Glutamatergic neuron (in vitro differentiated cells): Measurements from ENCODE around the gene TAF8. TPM values are rescaled to one million over a fixed set of nuclear protein-coding genes. Genes with fewer than 3 reads are reported as not detected.

Experiments used
- DNase-seq: peaks from one replicate; pipeline ENCODE4 v3.0.0; 2022
- H3K27ac Mint-ChIP-seq: one replicate; pipeline ENCODE4 v1.8.0; 2020; ENCODE audit warnings: mild to moderate bottlenecking, mixed read lengths, inconsistent platforms; ENCODE audit not compliant: unreplicated experiment
- H3K27me3 Mint-ChIP-seq: one replicate; pipeline ENCODE4 v1.8.0; 2020; ENCODE audit warnings: mild to moderate bottlenecking, moderate library complexity, mixed read lengths, inconsistent platforms; ENCODE audit not compliant: unreplicated experiment
- H3K36me3 Mint-ChIP-seq: one replicate; pipeline ENCODE4 v1.8.0; 2020; ENCODE audit warnings: mild to moderate bottlenecking, mixed read lengths, inconsistent platforms; ENCODE audit not compliant: unreplicated experiment
- H3K4me1 Mint-ChIP-seq: one replicate; pipeline ENCODE4 v1.8.0; 2020; ENCODE audit warnings: mild to moderate bottlenecking, low read depth, mixed read lengths, inconsistent platforms; ENCODE audit not compliant: unreplicated experiment
- H3K4me3 Mint-ChIP-seq: one replicate; pipeline ENCODE4 v1.8.0; 2020; ENCODE audit warnings: mild to moderate bottlenecking, mixed read lengths, inconsistent platforms; ENCODE audit not compliant: unreplicated experiment
- H3K9me3 Mint-ChIP-seq: one replicate; pipeline ENCODE4 v1.8.0; 2020; ENCODE audit warnings: mild to moderate bottlenecking, moderate library complexity, mixed read lengths, inconsistent platforms; ENCODE audit not compliant: unreplicated experiment
- total RNA-seq: library from RNA; stranded (reverse); fragmentation: NEBNext Ultra II Directional; extraction: Animal tissue kit (Norgen Biotek cat#: 25700); gene quantifications from one replicate; pipeline ENCODE4 v1.2.1, GENCODE V29; 2021; ENCODE audit not compliant: unreplicated experiment
- TF ChIP-seq, protein P1 (sequence below): fragments of 200-600 bp; sonication (generic); IDR thresholded peaks from one replicate; pipeline ENCODE4 v1.5.0; 2021; ENCODE audit not compliant: partially characterized antibody, unreplicated experiment

Gene TAF8
- total RNA-seq, 1 donor from 2014 or later: 16.2 TPM

DNA sequence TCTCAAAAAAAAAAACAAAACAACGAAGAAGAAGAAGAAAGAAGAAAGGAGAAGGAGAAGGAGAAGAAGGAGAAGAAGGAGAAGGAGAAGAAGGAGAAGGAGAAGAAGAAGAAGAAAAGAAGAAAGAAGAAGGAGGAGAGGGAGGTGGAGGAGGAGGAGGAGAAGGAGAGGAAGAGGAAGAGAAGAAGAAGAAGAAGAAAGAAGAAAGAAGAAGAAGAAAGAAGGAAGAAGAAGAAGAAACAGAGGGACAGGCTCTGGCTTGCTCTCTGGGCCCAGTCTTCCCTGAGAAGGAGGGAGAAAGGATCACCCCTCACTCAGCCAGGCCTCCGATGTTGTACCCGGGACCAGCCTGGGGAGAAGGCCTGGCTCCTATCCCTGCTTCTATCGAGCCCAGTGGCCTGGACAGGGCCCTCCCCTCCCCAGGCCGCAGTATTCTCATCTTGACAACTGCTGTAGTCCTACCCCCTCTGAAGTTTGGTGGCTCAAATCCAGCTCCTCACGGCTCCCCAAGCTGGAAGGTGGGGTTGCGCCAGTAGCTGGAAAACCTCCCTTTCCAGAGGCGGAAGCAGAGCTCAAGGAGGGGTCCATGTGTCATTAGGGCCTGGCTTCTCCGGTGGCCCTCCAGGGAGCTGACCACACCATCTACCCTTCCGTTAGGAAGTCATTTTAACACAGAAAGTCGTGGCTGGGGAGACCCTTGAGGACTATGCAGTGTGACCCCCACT, 73.2 kb downstream of the TAF8 start:
- H3K27ac Mint-ChIP-seq: no peak overlapping the region
- no peaks in the 10 kb centered on the region for H3K27me3 Mint-ChIP-seq

DNA sequence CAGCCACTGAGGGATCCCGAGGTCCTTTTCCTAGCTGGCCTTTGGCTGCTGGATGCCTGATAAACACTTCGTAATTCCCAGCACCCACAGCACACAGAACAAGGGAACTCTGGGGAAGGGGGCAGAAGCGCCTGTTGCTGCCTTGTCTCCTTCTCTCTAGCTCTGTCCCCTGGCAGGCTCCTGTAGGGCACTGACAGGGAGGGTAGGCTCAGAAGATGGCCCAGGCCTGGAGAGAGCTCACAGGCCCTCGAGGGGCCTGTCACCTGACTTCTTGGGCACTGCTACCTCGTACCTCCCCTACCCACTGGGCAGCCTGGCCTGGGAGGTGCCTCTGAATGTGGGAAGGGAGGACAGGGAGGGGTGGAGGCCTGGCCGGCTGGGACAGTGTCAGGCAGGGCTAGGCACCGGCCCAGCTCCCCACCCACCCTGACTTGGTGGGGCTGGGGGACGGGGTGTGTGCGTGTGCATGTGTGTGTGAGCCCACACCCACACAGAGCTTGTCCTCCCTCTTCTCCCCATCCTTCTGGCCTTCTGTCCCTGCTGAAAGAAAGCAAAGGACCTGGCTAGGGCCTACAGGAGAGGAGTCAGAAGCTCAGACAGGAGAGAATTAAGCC, 74.0 kb downstream of the TAF8 start:
- H3K9me3 Mint-ChIP-seq: peaks cover 8% of the 10 kb centered on the region
- no peak for DNase-seq
- H3K27me3 Mint-ChIP-seq: peaks cover 5% of the 10 kb centered on the region
- peaks cover 12% of the 10 kb centered on the region for H3K4me1 Mint-ChIP-seq
- no peak overlapping the region for H3K4me3 Mint-ChIP-seq
- H3K27ac Mint-ChIP-seq: no peak overlapping the region
- H3K36me3 Mint-ChIP-seq: no peaks in the 10 kb centered on the region
- TF ChIP-seq, protein P1, sequence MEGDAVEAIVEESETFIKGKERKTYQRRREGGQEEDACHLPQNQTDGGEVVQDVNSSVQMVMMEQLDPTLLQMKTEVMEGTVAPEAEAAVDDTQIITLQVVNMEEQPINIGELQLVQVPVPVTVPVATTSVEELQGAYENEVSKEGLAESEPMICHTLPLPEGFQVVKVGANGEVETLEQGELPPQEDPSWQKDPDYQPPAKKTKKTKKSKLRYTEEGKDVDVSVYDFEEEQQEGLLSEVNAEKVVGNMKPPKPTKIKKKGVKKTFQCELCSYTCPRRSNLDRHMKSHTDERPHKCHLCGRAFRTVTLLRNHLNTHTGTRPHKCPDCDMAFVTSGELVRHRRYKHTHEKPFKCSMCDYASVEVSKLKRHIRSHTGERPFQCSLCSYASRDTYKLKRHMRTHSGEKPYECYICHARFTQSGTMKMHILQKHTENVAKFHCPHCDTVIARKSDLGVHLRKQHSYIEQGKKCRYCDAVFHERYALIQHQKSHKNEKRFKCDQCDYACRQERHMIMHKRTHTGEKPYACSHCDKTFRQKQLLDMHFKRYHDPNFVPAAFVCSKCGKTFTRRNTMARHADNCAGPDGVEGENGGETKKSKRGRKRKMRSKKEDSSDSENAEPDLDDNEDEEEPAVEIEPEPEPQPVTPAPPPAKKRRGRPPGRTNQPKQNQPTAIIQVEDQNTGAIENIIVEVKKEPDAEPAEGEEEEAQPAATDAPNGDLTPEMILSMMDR: no peak

More for the DNA sequence above, 73.2 kb downstream of the TAF8 start:
- TF ChIP-seq, protein P1: no peak
- H3K4me1 Mint-ChIP-seq: peaks cover 6% of the 10 kb centered on the region
- H3K36me3 Mint-ChIP-seq: no peaks in the 10 kb centered on the region
- no peak for DNase-seq
- no peak overlapping the region for H3K4me3 Mint-ChIP-seq
- peaks cover 4% of the 10 kb centered on the region for H3K9me3 Mint-ChIP-seq

DNA sequence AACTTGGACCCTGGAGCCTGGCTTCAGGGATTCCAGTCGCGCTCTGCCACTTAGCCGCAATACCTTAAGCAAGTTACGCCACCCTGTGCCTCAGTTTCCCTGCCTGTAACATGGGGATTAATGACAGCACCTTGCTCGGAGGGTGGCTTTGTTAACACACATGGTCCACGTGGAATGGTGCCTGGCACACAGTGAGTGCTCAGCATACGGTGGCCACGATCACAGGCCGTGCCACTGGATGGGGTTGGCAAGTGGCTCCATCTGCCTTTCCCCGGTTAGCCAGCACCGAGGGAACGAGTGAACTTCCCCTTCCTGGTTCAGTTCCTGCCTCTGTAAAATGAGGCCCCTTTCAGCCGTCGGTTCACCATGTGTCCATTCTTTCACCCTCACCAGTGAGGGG, 74.9 kb downstream of the TAF8 start:
- Mint-ChIP-seq H3K4me1 (peaks cover 15% of the 10 kb centered on the region), H3K4me3 (no peak overlapping the region), H3K9me3 (peaks cover 8% of the 10 kb centered on the region), H3K27ac (no peak overlapping the region), H3K27me3 (peaks cover 6% of the 10 kb centered on the region), H3K36me3 (no peaks in the 10 kb centered on the region)
- no peak for DNase-seq
- TF ChIP-seq, protein P1: no peak

DNA sequence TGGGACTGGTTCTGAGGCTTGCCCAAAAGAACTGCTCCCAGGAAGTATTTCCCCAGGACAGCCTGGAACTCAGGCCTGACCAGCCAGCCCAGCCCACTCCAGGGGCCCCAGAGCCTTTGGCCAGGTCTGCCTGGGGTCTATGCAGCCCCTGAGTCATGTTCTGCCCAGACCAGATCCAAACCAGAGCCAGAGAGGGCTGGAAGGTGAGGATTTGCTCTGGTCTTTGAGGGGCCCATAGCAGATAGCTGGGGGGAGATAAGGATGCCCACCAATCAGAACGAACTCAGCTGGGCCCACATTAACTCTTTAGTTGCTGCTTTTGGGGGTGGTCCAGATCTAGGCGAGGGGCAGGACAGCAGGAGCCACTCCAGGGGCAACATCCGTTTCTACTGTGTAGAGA, 75.3 kb downstream of the TAF8 start:
- peaks cover 16% of the 10 kb centered on the region for H3K4me1 Mint-ChIP-seq
- TF ChIP-seq, protein P1: no peak
- H3K27ac Mint-ChIP-seq: no peak overlapping the region
- no peak for DNase-seq
- H3K9me3 Mint-ChIP-seq: peaks cover 8% of the 10 kb centered on the region
- no peak overlapping the region for H3K4me3 Mint-ChIP-seq
- peaks cover 8% of the 10 kb centered on the region for H3K27me3 Mint-ChIP-seq
- no peaks in the 10 kb centered on the region for H3K36me3 Mint-ChIP-seq
